ENCODE measurements around the gene FGF8. TPM values are rescaled to one million over a fixed set of nuclear protein-coding genes. Genes with fewer than 3 reads are reported as not detected.
"Not testable (repeated sequence)": the region's sequence is repeated elsewhere in the genome, so short reads cannot be mapped to it uniquely, and the experiment has no call there.

FGF8 gene
- total RNA-seq, 1 experiment from 2014 or later, result 0.39 TPM

DNA sequence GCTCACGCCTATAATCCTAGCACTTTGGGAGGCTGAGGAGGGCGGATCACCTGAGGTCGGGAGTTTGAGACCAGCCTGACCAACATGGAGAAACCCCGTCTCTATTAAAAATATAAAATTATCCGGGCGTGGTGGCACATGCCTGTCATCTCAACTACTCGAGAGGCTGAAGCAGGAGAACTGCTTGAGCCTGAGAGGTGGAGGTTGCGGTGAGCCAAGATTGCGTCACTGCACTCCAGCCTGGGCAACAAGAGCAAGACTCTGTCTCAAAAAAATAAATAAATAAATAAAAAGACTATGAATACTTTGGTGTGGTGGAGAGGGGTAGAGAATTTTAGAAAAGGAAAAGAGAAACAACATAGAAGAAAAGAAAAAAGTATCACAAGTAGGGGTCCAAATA, 13.3 kb upstream of the FGF8 start:
- CTCF ChIA-PET, result interaction anchor here (0.7 kb wide), 1 partner anchor 9 kb away, joined by 4 read pairs; no protein-coding TSS in a partner anchor
- H3K9me3 ChIP-seq (ENCODE audit: control insufficient read depth, insufficient read depth, low read depth, low read length); POLR2A ChIA-PET; H3K27me3 ChIP-seq (ENCODE audit: control insufficient read depth, insufficient read depth, low read length); in situ Hi-C loops (cut with HindIII; ENCODE audit: low pct_unique_long_range_greater_than_20kb, low sequenced_read_pairs); BruUV-seq (replicated peaks); H3K4me3 ChIP-seq (ENCODE audit: low read depth in 2 of 2, low read length in 2 of 2); H3K27ac ChIP-seq (ENCODE audit: low read length); DNase-seq (ENCODE audit: low read depth, low spot score); ATAC-seq: not testable (repeated sequence)
- 0 out of 2 replicates have a peak, but pooled peaks have one; percentile 14 for TF ChIP-seq POLR2AphosphoS5 (IDR thresholded peaks at IDR 0.05; ENCODE audit: low read depth, low read length)
- peaks cover 14% of the 10 kb centered on the region for H3K4me1 ChIP-seq (ENCODE audit: control insufficient read depth, insufficient read depth, low read length)
- intact Hi-C loops (cut with micrococcal nuclease; ENCODE audit: unreplicated experiment), result loop anchor here (10.0 kb wide), 1 partner anchor 574 kb away; no protein-coding TSS in a partner anchor
- peaks cover 52% of the 10 kb centered on the region for H3K36me3 ChIP-seq (ENCODE audit: control insufficient read depth, insufficient read depth, low read length)

DNA sequence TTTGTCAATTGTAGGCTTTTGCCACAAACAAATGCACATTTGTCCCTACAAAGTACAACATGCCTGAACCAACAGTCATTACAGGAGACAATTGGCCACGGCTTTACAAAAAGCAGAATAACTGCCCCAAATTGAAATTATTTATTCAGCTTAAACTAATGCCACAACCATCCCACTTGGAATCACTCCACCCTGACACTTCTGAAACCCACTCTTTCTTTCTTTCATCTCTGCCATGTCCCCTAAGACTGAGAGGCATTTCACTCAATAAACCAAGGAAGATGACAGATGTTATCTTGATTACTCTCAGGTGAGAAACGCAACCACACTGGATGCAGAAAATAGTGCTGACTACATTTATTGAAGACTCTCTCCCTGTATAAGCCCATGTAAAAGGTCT, 9.9 kb upstream of the FGF8 start:
- DNase-seq (ENCODE audit: low read depth, low spot score) (no peak), ATAC-seq (no peak)
- Histone ChIP-seq H3K27me3 (ENCODE audit: control insufficient read depth, insufficient read depth, low read length) (no peaks in the 10 kb centered on the region), H3K9me3 (ENCODE audit: control insufficient read depth, insufficient read depth, low read depth, low read length) (no peaks in the 10 kb centered on the region), H3K36me3 (ENCODE audit: control insufficient read depth, insufficient read depth, low read length) (peaks cover 30% of the 10 kb centered on the region), H3K4me1 (ENCODE audit: control insufficient read depth, insufficient read depth, low read length) (peaks cover 30% of the 10 kb centered on the region), H3K27ac (ENCODE audit: low read length) (no peak overlapping the region), H3K4me3 (ENCODE audit: low read depth in 2 of 2, low read length in 2 of 2) (no peak overlapping the region)
- CTCF ChIA-PET, result no interaction called here
- TF ChIP-seq TCF7L2 (IDR thresholded peaks at IDR 0.05; ENCODE audit: low read depth, low read length), result no peak
- TF ChIP-seq, protein P1, sequence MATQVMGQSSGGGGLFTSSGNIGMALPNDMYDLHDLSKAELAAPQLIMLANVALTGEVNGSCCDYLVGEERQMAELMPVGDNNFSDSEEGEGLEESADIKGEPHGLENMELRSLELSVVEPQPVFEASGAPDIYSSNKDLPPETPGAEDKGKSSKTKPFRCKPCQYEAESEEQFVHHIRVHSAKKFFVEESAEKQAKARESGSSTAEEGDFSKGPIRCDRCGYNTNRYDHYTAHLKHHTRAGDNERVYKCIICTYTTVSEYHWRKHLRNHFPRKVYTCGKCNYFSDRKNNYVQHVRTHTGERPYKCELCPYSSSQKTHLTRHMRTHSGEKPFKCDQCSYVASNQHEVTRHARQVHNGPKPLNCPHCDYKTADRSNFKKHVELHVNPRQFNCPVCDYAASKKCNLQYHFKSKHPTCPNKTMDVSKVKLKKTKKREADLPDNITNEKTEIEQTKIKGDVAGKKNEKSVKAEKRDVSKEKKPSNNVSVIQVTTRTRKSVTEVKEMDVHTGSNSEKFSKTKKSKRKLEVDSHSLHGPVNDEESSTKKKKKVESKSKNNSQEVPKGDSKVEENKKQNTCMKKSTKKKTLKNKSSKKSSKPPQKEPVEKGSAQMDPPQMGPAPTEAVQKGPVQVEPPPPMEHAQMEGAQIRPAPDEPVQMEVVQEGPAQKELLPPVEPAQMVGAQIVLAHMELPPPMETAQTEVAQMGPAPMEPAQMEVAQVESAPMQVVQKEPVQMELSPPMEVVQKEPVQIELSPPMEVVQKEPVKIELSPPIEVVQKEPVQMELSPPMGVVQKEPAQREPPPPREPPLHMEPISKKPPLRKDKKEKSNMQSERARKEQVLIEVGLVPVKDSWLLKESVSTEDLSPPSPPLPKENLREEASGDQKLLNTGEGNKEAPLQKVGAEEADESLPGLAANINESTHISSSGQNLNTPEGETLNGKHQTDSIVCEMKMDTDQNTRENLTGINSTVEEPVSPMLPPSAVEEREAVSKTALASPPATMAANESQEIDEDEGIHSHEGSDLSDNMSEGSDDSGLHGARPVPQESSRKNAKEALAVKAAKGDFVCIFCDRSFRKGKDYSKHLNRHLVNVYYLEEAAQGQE (IDR thresholded peaks at IDR 0.05; ENCODE audit: insufficient read depth in 1 of 2, low read depth in 2 of 2, low read length in 1 of 2), result no peak
- 0 out of 2 replicates have a peak, but pooled peaks have one; percentile 28 for TF ChIP-seq POLR2AphosphoS5 (IDR thresholded peaks at IDR 0.05; ENCODE audit: low read depth, low read length)
- TF ChIP-seq, protein P2, sequence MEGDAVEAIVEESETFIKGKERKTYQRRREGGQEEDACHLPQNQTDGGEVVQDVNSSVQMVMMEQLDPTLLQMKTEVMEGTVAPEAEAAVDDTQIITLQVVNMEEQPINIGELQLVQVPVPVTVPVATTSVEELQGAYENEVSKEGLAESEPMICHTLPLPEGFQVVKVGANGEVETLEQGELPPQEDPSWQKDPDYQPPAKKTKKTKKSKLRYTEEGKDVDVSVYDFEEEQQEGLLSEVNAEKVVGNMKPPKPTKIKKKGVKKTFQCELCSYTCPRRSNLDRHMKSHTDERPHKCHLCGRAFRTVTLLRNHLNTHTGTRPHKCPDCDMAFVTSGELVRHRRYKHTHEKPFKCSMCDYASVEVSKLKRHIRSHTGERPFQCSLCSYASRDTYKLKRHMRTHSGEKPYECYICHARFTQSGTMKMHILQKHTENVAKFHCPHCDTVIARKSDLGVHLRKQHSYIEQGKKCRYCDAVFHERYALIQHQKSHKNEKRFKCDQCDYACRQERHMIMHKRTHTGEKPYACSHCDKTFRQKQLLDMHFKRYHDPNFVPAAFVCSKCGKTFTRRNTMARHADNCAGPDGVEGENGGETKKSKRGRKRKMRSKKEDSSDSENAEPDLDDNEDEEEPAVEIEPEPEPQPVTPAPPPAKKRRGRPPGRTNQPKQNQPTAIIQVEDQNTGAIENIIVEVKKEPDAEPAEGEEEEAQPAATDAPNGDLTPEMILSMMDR (IDR thresholded peaks at IDR 0.05), result no peak
- intact Hi-C loops (cut with micrococcal nuclease; ENCODE audit: unreplicated experiment), result loop anchor here (10.0 kb wide), 1 partner anchor 571 kb away; no protein-coding TSS in a partner anchor
- BruUV-seq (replicated peaks), result TSS peak; percentile 62
- in situ Hi-C loops (cut with HindIII; ENCODE audit: low pct_unique_long_range_greater_than_20kb, low sequenced_read_pairs), result no loop called here
- POLR2A ChIA-PET, result no interaction called here

DNA sequence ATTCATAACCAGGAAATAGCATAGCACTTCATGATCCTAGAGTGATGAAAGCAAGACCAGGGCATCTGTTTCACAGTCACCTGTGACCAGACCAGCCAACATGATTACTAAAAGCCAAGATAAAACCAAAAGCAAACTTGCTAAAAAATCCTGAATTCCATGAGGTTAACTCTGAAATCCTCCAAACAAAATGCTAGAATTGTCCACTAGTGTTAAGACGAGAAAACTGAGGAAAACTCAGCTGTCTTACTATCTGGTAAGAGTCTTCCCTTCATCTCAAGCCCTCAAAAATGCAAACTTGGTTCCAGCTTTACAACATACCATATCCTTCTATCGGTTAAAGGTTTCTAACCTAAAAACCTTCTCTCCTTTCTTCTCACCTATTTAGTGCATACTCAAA, 8.6 kb upstream of the FGF8 start:
- Histone ChIP-seq H3K4me1 (ENCODE audit: control insufficient read depth, insufficient read depth, low read length) (peaks cover 39% of the 10 kb centered on the region), H3K36me3 (ENCODE audit: control insufficient read depth, insufficient read depth, low read length) (peaks cover 26% of the 10 kb centered on the region), H3K27me3 (ENCODE audit: control insufficient read depth, insufficient read depth, low read length) (no peaks in the 10 kb centered on the region), H3K9me3 (ENCODE audit: control insufficient read depth, insufficient read depth, low read depth, low read length) (no peaks in the 10 kb centered on the region), H3K27ac (ENCODE audit: low read length) (peak overlapping the region; percentile 94; the same call in 1 of the 2 replicates), H3K4me3 (ENCODE audit: low read depth in 2 of 2, low read length in 2 of 2) (no peak overlapping the region)
- in situ Hi-C loops (cut with HindIII; ENCODE audit: low pct_unique_long_range_greater_than_20kb, low sequenced_read_pairs) (no loop called here), intact Hi-C loops (cut with micrococcal nuclease; ENCODE audit: unreplicated experiment) (loop anchor here (10.0 kb wide), 1 partner anchor 570 kb away; no protein-coding TSS in a partner anchor)
- TF ChIP-seq SIN3A (IDR thresholded peaks at IDR 0.05; ENCODE audit: borderline replicate concordance, insufficient read depth, low read depth, low read length) (no peak), TCF7L2 (IDR thresholded peaks at IDR 0.05; ENCODE audit: low read depth, low read length) (no peak), POLR2AphosphoS5 (IDR thresholded peaks at IDR 0.05; ENCODE audit: low read depth, low read length) (no peak)
- TF ChIP-seq, protein P2 (IDR thresholded peaks at IDR 0.05), result no peak
- TF ChIP-seq, protein P1 (IDR thresholded peaks at IDR 0.05; ENCODE audit: insufficient read depth in 1 of 2, low read depth in 2 of 2, low read length in 1 of 2), result no peak
- ChIA-PET CTCF (no interaction called here), POLR2A (interaction anchor here (0.6 kb wide), 1 partner anchor 29 kb away, joined by 10 read pairs; no protein-coding TSS in a partner anchor)
- DNase-seq (ENCODE audit: low read depth, low spot score), result no peak
- no TSS peak for BruUV-seq (replicated peaks)
- no peak for ATAC-seq
